ENCODE measurements around the gene GNG12. TPM values are rescaled to one million over a fixed set of nuclear protein-coding genes. Genes with fewer than 3 reads are reported as not detected.

GNG12 gene
- 33.9 TPM for total RNA-seq

DNA sequence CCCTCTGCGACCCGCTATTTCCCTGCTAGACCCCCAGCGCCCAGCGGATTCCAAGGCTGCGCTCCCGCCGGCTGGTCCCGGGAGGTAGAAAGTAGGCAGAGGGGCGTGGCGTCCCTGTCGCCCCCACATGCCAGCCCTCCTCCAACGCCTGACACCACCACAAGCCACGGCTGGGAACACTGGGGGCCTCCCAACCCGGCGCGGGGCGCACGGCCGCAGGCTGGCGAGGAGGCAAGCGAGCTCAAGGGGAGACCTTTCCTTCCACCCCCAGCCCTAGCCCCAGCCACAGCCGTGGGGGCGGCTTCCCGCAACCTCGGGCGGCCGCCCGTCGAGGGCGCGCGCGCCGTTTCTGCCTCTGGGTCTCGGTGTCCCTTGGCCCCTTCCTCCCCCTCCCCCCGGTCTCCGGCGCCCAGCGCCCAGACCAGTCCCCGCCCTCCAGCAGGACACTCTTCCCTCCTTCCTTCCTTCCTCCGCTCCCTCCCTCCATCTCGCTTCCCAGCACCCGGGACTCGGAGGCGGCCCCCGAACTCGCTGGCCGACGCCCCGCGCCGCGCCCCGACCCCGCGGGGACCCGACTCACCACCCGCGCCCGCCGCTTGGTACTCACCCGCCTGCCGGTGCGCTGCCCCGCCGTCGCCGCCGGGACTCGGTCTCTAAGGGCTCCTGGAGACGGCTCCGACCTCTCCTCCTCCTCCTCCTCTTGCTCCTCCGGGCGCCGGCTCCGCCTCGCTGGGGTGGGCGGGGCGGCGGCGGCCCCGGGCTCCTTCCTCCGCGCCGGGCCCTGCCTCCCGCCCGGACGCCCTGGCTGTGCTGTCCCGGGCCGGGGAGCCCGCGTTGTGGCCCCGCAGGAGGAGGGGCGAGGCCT is at the start of gene GNG12:
GNG12 (minus strand) TSS at position 731 of the 865 bp plus-strand sequence. CDS start 125,781 bp downstream, outside the sequence.
- H3K4me1 ChIP-seq (ENCODE audit: control insufficient read depth in 3 of 3, insufficient read depth in 3 of 3, low read length in 3 of 3), result peaks cover 0 to 12% (median 4%) of the 10 kb centered on the region in 3 donors
- peak within 1 kb of the TSS; percentile 76 for H3K27ac ChIP-seq (ENCODE audit: low read depth, low read length)
- H3K36me3 ChIP-seq (ENCODE audit: control insufficient read depth in 3 of 3, insufficient read depth in 3 of 3, low read length in 3 of 3), result no peaks in the 10 kb centered on the region
- H3K9ac ChIP-seq (ENCODE audit: low read depth in 1 of 3, low read length in 3 of 3), result peak within 1 kb of the TSS; percentile 79 to 90 (median 90)
- peak within 1 kb of the TSS; percentile 90 to 95 (median 91) for H3K4me3 ChIP-seq (ENCODE audit: low read length in 3 of 3)
- H3K27me3 ChIP-seq (ENCODE audit: control insufficient read depth in 3 of 3, insufficient read depth in 3 of 3, low read length in 3 of 3), result no peaks in the 10 kb centered on the region
- no peaks in the 10 kb centered on the region for H3K9me3 ChIP-seq (ENCODE audit: control insufficient read depth in 3 of 3, low read length in 3 of 3)

DNA sequence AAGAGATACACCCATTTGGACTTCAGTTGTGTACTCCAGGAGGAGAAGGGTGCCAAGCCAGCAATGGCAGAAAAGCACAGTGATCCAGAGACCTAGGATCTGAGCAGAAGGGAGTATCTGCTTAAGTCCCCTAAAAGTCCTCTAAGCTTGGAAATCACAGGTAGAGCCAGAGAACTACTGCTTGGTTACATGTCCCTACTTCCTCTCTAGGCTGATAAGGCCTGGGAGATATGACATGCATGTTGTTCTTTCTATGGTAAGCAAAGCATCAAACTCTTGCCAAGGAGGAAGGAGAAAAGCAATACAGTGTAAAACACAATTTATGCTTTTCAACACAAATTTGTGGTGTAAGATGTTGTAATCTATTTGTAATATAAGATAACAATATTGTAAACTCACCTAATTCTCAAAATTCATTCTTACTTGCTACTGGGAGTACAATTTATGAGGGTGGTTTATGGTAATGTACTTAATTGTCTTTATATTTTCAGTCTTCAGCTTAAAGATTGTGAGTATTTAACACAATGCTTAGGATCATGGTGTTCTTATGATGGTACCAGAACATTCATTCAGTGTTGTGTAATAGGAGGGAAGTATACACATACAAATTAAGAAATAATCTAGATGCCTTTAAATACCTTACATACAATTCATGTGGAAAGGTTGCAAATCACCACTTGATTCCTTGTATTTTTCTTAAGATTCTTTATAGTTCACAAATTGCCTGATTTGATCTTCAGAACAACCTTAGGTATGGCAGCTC is 49.1 kb upstream of the GNG12 start:
- Histone ChIP-seq H3K4me3 (ENCODE audit: low read length in 3 of 3) (no peak overlapping the region), H3K9ac (ENCODE audit: low read depth in 1 of 3, low read length in 3 of 3) (no peak overlapping the region), H3K9me3 (ENCODE audit: control insufficient read depth in 3 of 3, low read length in 3 of 3) (no peaks in the 10 kb centered on the region), H3K27me3 (ENCODE audit: control insufficient read depth in 3 of 3, insufficient read depth in 3 of 3, low read length in 3 of 3) (no peaks in the 10 kb centered on the region), H3K36me3 (ENCODE audit: control insufficient read depth in 3 of 3, insufficient read depth in 3 of 3, low read length in 3 of 3) (no peaks in the 10 kb centered on the region), H3K4me1 (ENCODE audit: control insufficient read depth in 3 of 3, insufficient read depth in 3 of 3, low read length in 3 of 3) (no peaks in the 10 kb centered on the region), H3K27ac (ENCODE audit: low read depth, low read length) (no peak overlapping the region)

GRCh38 chr1:67880056-67880601 is 46.9 kb upstream of the GNG12 start:
- H3K36me3 ChIP-seq (ENCODE audit: control insufficient read depth in 3 of 3, insufficient read depth in 3 of 3, low read length in 3 of 3), result no peaks in the 10 kb centered on the region
- no peaks in the 10 kb centered on the region for H3K27me3 ChIP-seq (ENCODE audit: control insufficient read depth in 3 of 3, insufficient read depth in 3 of 3, low read length in 3 of 3)
- no peaks in the 10 kb centered on the region for H3K4me1 ChIP-seq (ENCODE audit: control insufficient read depth in 3 of 3, insufficient read depth in 3 of 3, low read length in 3 of 3)
- H3K27ac ChIP-seq (ENCODE audit: low read depth, low read length), result no peak overlapping the region
- no peaks in the 10 kb centered on the region for H3K9me3 ChIP-seq (ENCODE audit: control insufficient read depth in 3 of 3, low read length in 3 of 3)
- no peak overlapping the region for H3K4me3 ChIP-seq (ENCODE audit: low read length in 3 of 3)
- H3K9ac ChIP-seq (ENCODE audit: low read depth in 1 of 3, low read length in 3 of 3), result no peak overlapping the region

- Histone ChIP-seq H3K9ac (ENCODE audit: low read depth in 1 of 3, low read length in 3 of 3) (no peak overlapping the region), H3K36me3 (ENCODE audit: control insufficient read depth in 3 of 3, insufficient read depth in 3 of 3, low read length in 3 of 3) (no peaks in the 10 kb centered on the region), H3K27ac (ENCODE audit: low read depth, low read length) (no peak overlapping the region), H3K4me1 (ENCODE audit: control insufficient read depth in 3 of 3, insufficient read depth in 3 of 3, low read length in 3 of 3) (no peaks in the 10 kb centered on the region), H3K27me3 (ENCODE audit: control insufficient read depth in 3 of 3, insufficient read depth in 3 of 3, low read length in 3 of 3) (no peaks in the 10 kb centered on the region), H3K4me3 (ENCODE audit: low read length in 3 of 3) (no peak overlapping the region), H3K9me3 (ENCODE audit: control insufficient read depth in 3 of 3, low read length in 3 of 3) (peaks cover 0 to 2% (median 0%) of the 10 kb centered on the region in 3 donors)
Measured at GRCh38 chr1:67879485-67879884, 46.2 kb upstream of the GNG12 start.

DNA sequence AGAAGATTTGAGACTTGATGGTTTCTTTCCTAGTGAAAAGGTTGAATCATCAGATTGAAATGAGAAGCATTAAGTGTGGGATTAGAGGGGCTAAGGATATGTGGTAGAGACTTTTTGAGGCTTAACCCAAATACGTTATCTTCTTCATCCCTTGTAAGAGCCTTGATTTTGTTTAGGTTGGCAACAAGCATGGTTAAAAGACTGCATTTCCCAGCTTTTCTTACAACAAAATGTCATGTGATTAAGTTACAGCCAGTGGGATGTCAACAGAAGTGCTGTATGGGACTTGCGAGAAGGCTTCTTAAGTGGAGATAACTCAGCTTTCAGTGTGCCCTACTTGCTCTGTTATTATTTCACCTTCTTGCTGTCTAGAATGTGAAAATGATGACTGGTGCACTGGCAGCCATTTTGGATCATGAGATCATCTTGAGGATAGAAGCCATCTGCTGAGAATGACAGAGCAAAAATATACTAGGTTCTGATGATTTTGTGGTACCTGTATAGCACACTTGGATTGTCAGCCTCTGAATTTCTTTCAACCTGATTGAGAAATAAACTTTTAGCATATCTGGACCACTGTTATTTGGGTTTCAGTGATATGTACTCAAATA is 41.3 kb upstream of the GNG12 start:
- peaks cover 0 to 2% (median 0%) of the 10 kb centered on the region in 3 donors for H3K9me3 ChIP-seq (ENCODE audit: control insufficient read depth in 3 of 3, low read length in 3 of 3)
- no peak overlapping the region for H3K27ac ChIP-seq (ENCODE audit: low read depth, low read length)
- H3K4me1 ChIP-seq (ENCODE audit: control insufficient read depth in 3 of 3, insufficient read depth in 3 of 3, low read length in 3 of 3), result no peaks in the 10 kb centered on the region
- H3K4me3 ChIP-seq (ENCODE audit: low read length in 3 of 3), result no peak overlapping the region
- H3K9ac ChIP-seq (ENCODE audit: low read depth in 1 of 3, low read length in 3 of 3), result no peak overlapping the region
- H3K36me3 ChIP-seq (ENCODE audit: control insufficient read depth in 3 of 3, insufficient read depth in 3 of 3, low read length in 3 of 3), result no peaks in the 10 kb centered on the region
- no peaks in the 10 kb centered on the region for H3K27me3 ChIP-seq (ENCODE audit: control insufficient read depth in 3 of 3, insufficient read depth in 3 of 3, low read length in 3 of 3)

GRCh38 chr1:67869233-67869632 is 36.0 kb upstream of the GNG12 start:
- no peaks in the 10 kb centered on the region for H3K36me3 ChIP-seq (ENCODE audit: control insufficient read depth in 3 of 3, insufficient read depth in 3 of 3, low read length in 3 of 3)
- no peak overlapping the region for H3K27ac ChIP-seq (ENCODE audit: low read depth, low read length)
- H3K9ac ChIP-seq (ENCODE audit: low read depth in 1 of 3, low read length in 3 of 3), result no peak overlapping the region
- H3K9me3 ChIP-seq (ENCODE audit: control insufficient read depth in 3 of 3, low read length in 3 of 3), result no peaks in the 10 kb centered on the region
- no peaks in the 10 kb centered on the region for H3K4me1 ChIP-seq (ENCODE audit: control insufficient read depth in 3 of 3, insufficient read depth in 3 of 3, low read length in 3 of 3)
- H3K27me3 ChIP-seq (ENCODE audit: control insufficient read depth in 3 of 3, insufficient read depth in 3 of 3, low read length in 3 of 3), result no peaks in the 10 kb centered on the region
- no peak overlapping the region for H3K4me3 ChIP-seq (ENCODE audit: low read length in 3 of 3)

- Histone ChIP-seq H3K27me3 (ENCODE audit: control insufficient read depth in 3 of 3, insufficient read depth in 3 of 3, low read length in 3 of 3) (no peaks in the 10 kb centered on the region), H3K36me3 (ENCODE audit: control insufficient read depth in 3 of 3, insufficient read depth in 3 of 3, low read length in 3 of 3) (no peaks in the 10 kb centered on the region), H3K4me1 (ENCODE audit: control insufficient read depth in 3 of 3, insufficient read depth in 3 of 3, low read length in 3 of 3) (no peaks in the 10 kb centered on the region), H3K9ac (ENCODE audit: low read depth in 1 of 3, low read length in 3 of 3) (no peak overlapping the region), H3K4me3 (ENCODE audit: low read length in 3 of 3) (no peak overlapping the region), H3K9me3 (ENCODE audit: control insufficient read depth in 3 of 3, low read length in 3 of 3) (no peaks in the 10 kb centered on the region), H3K27ac (ENCODE audit: low read depth, low read length) (no peak overlapping the region)
Measured at GRCh38 chr1:67863637-67864036, 30.4 kb upstream of the GNG12 start.

- Histone ChIP-seq H3K36me3 (ENCODE audit: control insufficient read depth in 3 of 3, insufficient read depth in 3 of 3, low read length in 3 of 3) (no peaks in the 10 kb centered on the region), H3K4me3 (ENCODE audit: low read length in 3 of 3) (no peak overlapping the region), H3K9me3 (ENCODE audit: control insufficient read depth in 3 of 3, low read length in 3 of 3) (no peaks in the 10 kb centered on the region), H3K9ac (ENCODE audit: low read depth in 1 of 3, low read length in 3 of 3) (no peak overlapping the region), H3K27me3 (ENCODE audit: control insufficient read depth in 3 of 3, insufficient read depth in 3 of 3, low read length in 3 of 3) (no peaks in the 10 kb centered on the region), H3K27ac (ENCODE audit: low read depth, low read length) (no peak overlapping the region), H3K4me1 (ENCODE audit: control insufficient read depth in 3 of 3, insufficient read depth in 3 of 3, low read length in 3 of 3) (no peaks in the 10 kb centered on the region)
Measured at GRCh38 chr1:67862685-67863084, 29.4 kb upstream of the GNG12 start.

DNA sequence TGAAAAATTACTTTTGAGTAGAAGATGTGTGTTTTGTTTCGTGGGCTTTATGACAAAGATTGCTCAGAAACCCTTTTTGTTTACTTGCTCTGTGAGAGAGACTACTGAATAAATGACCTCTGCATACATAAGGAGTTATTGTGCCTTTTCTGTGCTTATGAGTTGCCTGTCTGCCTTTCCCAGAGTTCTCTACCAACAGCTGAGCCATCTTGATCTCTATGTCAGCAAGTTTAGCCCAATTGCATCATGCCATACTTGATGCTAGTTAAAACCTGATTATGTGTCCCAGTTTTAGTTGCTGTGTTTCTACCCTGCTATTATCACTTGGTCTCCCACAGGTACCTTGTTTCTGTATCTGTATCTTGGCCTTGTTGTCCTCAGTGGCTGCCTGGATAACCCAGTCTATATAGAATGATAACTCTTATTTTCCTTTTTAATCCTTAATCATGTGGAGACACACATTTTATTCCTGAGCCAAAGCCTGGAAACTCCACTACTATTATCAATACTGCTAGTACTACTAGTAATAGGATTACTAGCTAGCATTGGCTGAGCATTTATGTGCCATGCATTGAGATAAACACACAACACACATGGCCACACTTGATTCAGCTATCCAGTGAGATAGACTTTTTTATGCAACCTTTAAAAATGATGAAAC is 28.7 kb upstream of the GNG12 start:
- Histone ChIP-seq H3K27me3 (ENCODE audit: control insufficient read depth in 3 of 3, insufficient read depth in 3 of 3, low read length in 3 of 3) (no peaks in the 10 kb centered on the region), H3K27ac (ENCODE audit: low read depth, low read length) (no peak overlapping the region), H3K9ac (ENCODE audit: low read depth in 1 of 3, low read length in 3 of 3) (no peak overlapping the region), H3K9me3 (ENCODE audit: control insufficient read depth in 3 of 3, low read length in 3 of 3) (no peaks in the 10 kb centered on the region), H3K36me3 (ENCODE audit: control insufficient read depth in 3 of 3, insufficient read depth in 3 of 3, low read length in 3 of 3) (no peaks in the 10 kb centered on the region), H3K4me1 (ENCODE audit: control insufficient read depth in 3 of 3, insufficient read depth in 3 of 3, low read length in 3 of 3) (no peaks in the 10 kb centered on the region), H3K4me3 (ENCODE audit: low read length in 3 of 3) (no peak overlapping the region)
